HPDE6-E6E7 (cell line): ENCODE results near the gene SEMA3A.
"Not testable (repeated sequence)": the region's sequence is repeated elsewhere in the genome, so short reads cannot be mapped to it uniquely, and the experiment has no call there.

Experiments
- DNase-seq: peaks from one replicate; pipeline ENCODE4 v3.0.0; 2011; ENCODE audit warnings: missing footprints; ENCODE audit errors: extremely low spot score

The SEMA3A gene

DNA sequence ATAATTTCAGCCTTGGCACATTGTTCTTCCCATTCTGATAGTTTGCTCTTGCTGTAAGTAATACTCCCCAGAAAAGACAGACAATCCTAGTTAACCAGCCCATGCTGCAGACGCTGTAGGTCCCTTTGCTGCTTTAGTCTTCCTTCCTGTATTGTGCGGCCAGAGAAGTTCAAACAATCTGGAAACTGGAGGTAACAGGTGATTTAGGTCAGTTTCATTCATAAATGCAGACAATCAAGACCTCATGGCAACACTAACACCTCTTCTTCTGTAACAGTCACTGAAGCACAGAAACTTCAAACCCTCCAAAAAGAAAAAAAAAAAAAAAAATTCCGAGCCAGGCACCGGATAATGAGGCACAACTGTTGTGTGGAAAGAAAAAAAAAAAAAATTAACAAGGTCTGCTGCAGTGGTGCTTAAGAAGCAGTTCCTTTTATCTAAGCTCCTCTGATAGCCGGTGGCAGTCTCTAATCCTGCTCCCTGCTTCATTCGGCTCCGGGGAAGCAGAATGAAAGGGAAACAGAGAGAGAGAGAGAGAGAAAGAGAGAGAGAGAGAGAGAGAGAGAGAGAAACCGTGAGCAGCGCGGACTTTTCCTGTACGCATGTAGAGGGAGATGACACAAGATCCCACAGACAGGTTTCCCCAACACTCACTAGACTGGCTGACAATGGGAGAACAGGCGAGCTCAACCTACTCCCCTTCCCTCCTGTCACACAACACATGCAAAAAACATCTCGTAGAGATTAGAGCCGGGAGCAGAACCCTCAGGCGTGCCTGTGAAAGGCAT lies at the start of gene SEMA3A:
SEMA3A (minus strand) TSS at position 306 of the 788 bp plus-strand sequence; CDS start at position 103, 203 bp downstream.
- DNase-seq = no peak

DNA sequence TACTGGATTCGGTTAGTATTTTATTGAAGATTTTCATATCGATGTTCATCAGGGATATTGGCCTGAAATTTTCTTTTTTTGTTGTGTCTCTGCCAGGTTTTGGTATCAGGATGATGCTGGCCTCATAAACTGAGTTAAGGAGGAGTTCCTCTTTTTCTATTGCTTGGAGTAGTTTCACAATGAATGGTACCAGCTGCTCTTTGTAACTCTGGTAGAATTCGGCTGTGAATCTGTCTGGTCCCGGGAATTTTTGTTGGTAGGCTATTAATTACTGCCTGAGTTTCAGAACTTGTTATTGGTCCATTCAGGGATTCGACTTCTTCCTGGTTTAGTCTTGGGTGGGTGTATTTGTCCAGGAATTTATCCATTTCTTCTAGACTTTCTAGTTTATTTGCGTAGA lies 48.4 kb upstream of the SEMA3A start:
- DNase-seq = not testable (repeated sequence)

DNA sequence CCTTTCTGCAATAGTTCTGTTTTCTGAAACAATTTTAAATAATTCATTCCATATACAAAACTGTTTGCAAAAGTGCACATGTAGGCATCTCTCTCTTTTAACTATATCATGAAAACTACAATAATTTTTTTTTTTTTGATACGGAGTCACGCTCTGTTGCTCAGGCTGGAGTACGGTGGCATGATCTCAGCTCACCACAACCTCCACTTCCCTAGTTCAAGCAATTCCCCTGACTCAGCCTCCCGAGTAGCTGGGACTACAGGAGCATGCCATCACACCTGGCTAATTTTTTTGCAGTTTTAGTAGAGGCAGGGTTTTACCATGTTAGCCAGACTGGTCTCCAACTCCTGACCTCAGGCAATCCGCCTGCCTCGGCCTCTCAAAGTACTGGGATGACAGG lies 44.0 kb upstream of the SEMA3A start:
- no peak for DNase-seq

DNA sequence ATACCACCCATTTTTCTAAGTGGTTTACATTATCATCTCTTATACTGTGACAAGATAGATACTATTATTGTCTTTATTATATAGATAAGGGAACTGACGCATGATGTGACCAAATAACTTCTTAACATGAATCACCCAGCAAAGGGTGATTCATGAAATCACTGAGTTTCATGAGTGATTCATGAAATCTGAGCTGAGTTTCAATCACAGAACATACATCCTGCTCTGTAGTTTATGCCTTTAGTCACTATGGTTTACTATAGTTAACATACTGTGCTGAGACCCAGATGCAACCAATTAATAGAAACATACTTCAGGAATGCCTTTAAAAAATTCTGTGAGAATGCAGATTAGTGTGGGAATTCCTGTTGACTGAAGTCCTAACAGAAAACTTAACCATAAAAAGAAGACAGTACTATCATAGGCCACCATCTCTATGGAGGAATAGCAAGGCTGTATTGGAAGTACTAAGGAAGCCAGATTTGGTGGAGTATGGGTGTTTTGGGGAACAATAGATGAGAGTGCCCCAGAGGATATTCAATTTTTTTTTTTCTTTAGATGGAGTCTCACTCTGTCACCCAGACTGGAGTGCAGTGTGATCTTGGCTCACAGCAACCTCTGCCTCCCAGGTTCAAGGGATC lies 43.1 kb upstream of the SEMA3A start:
- DNase-seq = peak; percentile 79

DNA sequence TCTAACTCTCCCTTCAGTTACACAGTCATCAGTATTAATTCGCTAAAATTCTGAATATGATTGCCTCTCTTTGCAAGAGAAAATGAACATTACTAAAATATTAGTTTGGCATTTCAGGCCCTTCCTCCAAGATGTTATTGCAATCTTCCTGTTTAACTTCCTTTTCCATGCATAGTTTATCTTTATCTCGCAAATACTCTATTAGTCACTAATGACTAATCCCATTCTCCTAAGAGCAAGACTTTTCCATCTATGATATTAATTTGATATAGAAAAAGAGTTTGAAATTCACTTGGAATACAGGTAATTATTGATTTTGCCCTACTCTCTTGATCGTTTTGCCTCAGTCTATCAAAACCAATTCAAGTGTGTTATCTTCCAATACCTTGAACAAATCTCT lies 41.8 kb upstream of the SEMA3A start:
- no peak for DNase-seq

DNA sequence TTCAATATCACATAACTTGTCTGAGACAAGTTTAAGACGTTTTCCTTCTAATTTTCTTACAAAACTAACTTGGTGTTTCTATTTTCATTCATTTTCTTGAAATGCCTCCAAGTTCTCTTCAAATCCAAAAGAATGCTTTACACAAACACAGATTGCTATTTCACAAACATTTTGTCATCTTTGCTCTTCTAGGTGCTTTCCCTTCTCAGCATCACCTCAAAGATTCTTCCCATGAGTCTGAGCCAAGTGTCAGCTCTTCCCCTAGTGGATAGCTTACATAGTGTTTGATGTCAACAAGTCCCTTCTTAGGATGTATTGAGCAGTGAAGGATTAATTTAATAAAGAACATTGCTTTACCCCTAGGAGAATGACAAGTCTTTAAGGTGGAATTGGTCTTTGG lies 38.1 kb upstream of the SEMA3A start:
- no peak for DNase-seq

DNA sequence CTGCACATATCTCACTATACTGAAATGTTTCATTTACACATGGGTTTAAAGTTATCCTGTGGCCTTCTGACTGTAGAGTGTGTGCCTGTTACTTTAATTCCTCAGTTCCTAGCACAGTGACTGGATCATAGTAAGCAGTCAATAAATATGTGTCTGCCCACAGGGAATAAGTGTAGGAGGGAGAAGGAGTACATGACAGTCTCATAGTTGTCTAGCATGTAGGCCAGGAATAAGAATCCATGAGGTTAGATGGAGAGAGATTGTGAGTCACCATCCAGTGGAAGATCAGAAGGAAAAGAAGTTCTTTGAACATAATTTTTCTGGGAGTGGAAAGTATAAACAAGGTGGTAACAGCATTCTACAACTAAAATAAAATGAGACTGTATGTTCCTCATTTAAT lies 36.6 kb upstream of the SEMA3A start:
- no peak for DNase-seq

DNA sequence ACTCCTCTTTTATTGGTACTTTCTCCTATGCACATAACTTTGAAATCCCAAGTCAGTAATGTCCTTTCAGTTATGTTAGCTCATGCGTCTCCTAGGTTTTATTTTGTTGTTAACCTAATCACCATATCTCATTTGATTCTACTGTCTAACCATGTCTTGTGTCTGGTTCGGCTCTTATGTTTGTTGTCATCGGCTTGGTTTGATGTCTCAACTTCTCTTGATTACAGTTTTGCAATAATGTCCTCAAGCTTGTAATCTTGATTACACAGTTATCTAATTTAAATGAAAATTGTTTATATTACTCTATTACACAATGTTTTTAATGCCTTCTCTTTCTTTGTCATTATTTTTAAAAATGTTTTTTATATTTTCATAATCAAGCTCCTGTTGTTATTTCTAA lies 35.9 kb upstream of the SEMA3A start:
- no peak for DNase-seq

DNA sequence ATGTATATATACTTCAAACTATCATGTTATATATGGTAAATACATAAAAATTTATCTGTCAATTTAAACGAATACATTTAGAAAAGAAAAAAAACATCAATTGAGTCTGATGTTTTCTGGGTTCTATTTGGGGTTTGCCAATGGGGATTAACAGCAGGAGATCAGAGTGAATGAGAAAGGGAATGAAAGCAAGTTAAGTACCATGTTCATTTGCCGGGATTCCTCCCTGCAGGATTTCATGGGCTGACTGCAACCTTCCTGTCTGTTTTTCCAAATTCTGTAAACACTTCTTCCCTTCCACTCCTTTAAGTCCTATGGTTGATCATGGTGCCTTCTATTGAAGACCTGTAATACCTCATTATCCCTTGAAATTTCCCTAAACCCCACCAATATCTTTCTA lies 33.9 kb upstream of the SEMA3A start:
- DNase-seq = no peak

DNA sequence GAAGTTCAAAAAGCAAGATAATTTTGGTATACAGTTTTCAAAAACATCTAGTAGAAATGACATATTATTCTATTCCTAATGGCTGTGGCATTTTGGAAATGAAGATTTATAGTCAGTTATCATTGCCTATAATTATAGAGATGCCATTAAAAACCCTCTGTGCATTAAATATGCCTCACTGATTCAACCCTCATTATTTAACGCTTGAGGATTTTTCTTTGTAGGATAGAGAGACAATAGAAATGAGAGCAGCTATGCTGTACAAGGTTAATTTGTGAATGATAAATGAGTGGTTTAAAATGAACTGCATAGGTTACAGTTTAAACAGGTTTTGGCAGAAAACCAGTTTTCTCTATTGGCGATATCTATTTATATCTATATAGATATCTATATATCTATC lies 32.2 kb upstream of the SEMA3A start:
- no peak for DNase-seq

DNA sequence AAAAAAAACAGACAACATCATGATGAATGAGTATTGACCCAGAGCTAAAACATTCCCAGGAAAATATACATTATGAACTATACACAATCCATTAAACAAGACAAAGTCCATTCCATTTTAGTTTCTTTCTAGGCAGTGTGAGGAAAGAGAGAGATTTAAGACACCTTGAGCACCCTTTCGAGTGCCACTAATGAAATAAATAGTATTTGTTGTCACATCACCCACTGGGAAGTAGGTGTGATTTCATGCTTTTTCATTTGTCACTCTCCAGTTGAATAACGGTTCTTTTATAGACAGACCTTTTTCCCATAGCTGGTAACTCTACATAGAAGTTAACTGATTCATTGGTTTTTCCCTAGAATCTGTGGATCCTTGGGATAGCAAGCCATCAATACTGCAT lies 29.9 kb upstream of the SEMA3A start:
- no peak for DNase-seq

DNA sequence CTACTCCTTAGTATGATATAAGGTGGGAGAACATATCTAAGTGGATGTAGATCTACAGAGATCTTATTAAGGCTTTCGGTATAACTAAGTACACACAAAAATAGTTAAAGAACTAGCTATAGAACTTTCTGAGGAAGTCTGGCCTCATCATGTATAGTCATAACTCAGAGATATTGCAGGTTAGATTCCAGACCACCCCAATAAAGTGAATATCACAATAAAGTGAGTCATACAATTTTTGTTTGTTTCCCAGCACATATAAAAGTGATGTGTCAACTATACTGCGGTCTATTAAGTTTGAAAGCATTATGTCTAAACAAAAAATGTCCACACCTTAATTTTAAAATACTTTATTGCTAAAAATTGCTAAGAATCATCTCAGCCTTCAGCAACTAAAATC lies 24.7 kb upstream of the SEMA3A start:
- no peak for DNase-seq

DNA sequence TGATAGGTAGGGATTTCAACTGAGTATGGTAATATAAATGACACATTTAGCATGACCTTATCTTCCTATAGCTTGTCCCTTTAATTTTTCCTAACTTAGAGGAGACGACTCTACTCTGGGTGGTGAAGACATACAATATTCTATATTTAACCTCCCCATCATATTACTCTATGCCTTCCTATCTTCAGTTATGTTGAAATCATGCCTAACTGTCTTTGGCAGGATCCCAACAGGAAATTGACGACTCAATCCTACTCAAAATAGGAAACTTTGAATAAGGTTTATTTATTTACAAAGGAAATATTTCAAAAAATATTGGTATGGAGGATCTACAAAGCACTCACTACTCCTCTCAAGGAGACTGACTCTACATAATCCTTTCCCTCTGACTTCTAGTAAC lies 24.1 kb upstream of the SEMA3A start:
- DNase-seq = no peak

DNA sequence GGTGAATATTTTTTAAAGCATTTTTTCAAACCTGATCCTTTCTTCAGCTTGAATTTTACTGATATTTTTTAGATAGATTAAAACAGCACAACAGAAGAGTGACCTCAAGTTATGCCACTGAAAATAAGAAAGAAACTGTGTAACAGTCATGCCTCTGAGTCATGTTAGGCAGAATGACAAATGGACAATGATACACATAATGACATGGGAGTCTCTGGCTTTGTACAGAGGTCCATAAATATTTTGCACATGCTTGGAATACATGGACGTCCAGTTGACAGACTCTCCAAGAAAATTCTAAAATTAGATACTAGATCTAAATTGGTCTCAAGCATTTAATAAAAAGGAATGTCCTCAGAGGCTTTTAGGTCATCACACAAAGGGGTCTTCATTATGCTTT lies 21.9 kb upstream of the SEMA3A start:
- DNase-seq = no peak

DNA sequence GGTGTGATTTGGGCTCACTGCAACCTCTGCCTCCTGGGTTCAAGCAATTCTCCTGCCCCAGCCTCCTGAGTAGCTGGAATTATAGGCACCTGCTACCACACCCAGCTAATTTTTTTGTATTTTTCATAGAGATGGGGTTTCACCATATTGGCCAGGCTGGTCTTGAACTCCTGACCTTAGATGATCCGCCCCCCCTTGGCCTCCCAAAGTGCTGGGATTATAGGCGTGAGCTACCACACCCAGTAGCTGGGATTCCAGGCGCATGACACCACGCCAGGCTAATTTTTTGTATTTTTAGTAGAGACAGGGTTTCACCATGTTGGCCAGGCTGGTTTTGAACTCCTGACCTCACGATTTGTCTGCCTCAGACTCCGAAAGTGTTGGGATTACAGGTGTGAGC lies 20.2 kb upstream of the SEMA3A start:
- not testable (repeated sequence) for DNase-seq

DNA sequence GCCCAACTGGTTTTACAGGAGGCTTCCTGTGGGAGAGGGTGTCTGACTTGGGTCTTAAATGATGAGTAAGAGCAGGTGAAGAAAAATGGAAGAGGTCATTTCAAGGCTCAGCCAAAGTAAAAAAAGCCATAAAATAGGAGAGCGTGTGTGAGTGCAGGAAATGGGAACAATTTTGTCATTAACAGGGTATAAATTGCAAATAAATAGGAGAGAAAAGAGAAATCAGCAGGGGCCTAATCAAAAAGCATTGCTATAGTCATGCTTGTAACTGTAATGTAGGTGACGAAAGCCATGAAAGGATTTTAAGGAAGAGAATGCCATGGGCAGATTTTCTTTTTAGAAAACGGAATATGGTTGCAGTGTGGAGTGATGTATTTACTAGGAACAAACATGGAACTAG lies 15.7 kb upstream of the SEMA3A start:
- DNase-seq = no peak

DNA sequence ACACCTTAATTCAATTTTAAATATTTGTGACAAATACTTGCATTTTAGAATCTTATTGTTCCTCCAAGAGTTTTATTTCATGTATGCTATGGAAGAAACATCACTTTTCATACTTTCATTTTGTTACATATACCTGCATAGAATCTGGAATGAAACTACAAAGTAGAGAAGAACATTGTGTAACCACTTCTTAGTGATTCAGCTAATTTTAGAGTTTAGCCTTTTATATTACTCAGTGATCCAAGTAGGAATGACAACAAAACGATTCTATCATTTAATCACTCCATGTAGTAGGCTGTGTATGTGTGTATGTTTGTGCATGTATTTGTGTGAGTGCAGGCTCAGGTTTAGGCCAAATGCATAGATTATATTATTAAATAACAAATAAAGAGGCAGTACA lies 14.4 kb upstream of the SEMA3A start:
- DNase-seq = no peak

DNA sequence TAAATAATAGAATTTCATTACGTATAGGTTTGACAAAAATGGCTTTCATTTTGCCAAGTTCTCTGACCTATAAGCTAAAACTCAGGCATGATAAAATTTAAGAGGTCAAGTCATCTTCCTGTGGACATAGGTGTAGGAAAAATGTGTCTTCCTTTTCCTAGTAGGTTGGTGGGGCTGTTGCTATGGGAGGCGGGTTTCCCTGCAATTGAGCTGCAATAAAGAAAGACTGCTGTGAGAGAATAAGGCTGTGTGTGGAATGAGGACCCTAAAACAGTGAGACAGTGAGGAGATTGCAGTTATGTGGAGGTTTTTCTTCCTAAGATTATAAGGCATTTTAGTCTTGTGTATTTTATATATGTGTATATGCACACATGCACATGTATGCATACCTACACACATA lies 13.0 kb upstream of the SEMA3A start:
- DNase-seq = no peak

DNA sequence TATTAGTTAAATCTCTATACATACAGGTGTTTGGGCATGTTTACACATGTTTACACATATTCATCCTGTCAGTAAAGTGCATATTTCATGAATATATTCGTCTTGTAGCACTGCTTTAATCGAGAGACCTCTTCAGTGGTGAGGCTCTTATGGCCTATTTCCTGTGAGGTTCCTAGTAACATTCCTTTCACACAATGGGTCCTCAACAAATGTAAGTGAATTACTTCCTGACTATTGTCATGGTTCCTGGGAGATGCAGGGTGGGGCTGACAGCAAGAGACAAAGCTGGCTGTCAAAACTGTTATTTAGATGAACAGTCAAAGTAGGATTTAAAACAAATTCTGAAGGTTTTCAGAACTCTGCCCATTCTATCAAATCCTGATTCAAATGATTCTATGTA lies 12.4 kb upstream of the SEMA3A start:
- no peak for DNase-seq

DNA sequence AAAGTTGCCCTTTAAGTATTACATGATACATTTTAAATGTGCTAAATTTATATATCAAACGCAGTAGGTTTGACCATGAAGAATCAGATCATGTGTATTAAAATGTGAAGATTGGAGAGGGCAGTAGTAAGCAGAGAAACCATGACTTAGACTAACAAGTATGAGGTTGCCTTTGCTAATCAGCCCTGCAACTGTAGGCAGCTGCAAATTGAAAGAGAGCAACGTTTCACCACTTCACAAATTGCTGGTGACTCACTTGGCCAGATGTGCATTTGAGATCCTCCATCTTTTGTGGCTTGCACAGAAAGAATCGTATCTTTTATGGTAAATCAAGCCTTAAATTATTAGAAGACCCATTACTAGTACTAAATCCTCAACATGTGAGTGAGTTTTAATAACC lies 10.1 kb upstream of the SEMA3A start:
- no peak for DNase-seq

DNA sequence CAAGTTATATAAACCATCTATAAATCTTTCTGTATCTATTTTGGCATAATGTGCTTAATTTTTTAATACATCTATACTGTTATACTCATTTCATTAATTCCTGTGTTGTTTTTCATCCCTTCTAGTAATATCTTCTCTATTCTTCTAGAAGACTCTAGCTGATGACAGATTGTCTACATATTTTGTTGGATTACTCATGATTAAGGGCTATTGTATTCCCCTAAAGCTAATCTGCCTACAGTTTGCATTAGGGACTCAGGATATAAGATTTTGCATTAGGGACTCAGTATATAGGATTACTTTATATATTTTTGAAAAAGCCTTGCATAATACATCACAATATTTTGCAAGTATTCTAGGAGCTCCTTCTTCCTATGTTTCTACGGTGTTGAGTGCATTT lies 8.3 kb upstream of the SEMA3A start:
- no peak for DNase-seq

DNA sequence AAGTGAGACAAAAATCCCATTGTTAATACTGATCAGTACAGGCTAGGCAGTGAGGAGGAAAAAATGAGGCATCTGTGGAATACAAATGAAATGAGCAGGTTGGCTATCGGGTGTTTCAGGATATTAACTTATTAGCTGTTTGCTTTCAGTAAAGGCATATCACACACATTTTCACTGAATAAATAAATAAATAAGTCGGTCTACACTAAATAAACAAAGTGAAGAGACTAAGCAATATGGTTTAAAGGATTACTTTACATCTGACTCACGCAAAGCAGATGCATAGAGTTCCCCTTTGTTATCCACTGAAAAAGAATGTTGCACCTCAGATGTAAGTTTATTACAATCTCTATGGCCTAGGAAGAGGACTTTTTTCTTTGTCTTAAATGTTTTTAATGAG lies 6.3 kb upstream of the SEMA3A start:
- no peak for DNase-seq

DNA sequence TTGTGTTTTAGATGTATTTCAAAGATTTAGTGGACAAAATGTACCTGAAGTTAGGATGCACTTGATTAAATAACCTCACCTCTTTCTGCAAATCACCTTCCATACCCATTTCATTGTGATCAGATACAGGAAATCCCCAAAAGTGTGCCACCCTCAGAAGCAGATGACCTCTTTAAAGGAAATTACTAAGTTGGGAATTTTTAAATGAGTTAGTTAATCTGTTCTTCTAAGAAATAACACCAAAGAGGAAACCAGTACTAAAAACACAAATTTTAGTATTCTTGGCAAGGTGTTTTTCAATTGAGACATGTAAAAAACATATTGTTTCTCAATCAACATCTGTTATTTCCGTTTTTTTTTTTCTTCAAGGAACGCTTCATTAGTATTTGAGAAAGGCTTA lies 4.6 kb upstream of the SEMA3A start:
- DNase-seq = no peak

DNA sequence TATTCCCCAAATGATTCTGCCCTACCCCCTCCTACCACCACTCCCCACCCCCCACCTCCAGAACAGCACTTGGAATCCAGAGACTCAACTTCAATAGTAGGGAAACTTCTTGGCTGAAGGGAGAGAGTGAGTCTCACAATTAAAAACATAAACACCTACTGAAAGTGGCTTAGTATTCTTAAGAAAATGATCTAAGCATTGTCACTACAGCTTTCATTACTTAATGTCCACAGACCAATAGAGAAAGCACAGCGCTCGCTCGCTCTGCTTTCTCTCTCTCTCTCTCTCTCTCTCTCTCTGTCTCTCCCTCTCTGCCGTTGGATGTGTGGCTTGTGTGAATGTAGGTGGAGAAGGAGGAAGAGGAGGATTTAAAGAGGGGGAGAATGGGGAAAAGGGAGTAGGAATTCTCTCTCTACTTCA lies 1.5 kb upstream of the SEMA3A start:
- DNase-seq = no peak
